ENCODE measurements around the gene THOC2. TPM values are rescaled to one million over a fixed set of nuclear protein-coding genes. Genes with fewer than 3 reads are reported as not detected.
"Not testable (repeated sequence)": the region's sequence is repeated elsewhere in the genome, so short reads cannot be mapped to it uniquely, and the experiment has no call there.

The THOC2 gene
- total RNA-seq, 1 experiment from 2014 or later: 43.3 TPM

- no peak for DNase-seq
- H3K36me3 ChIP-seq (replicated peaks; ENCODE audit: control insufficient read depth, insufficient read depth, low read length): no peaks in the 10 kb centered on the region; the same call in none of the 2 replicates
- H3K4me3 ChIP-seq (ENCODE audit: insufficient read depth, low read depth, low read length): no peak overlapping the region
- H3K27me3 ChIP-seq (ENCODE audit: control insufficient read depth, insufficient read depth, low read length): no peaks in the 10 kb centered on the region
Observed at GRCh38 chrX:123600181-123600580, 132.7 kb downstream of the THOC2 start.

GRCh38 chrX:123590842-123591486 lies 141.9 kb downstream of the THOC2 start:
- Histone ChIP-seq H3K27me3 (ENCODE audit: control insufficient read depth, insufficient read depth, low read length) (no peaks in the 10 kb centered on the region), H3K36me3 (replicated peaks; ENCODE audit: control insufficient read depth, insufficient read depth, low read length) (no peaks in the 10 kb centered on the region), H3K4me3 (ENCODE audit: insufficient read depth, low read depth, low read length) (no peak overlapping the region)
- no peak for DNase-seq

GRCh38 chrX:123588723-123589122 lies 144.1 kb downstream of the THOC2 start:
- H3K36me3 ChIP-seq (replicated peaks; ENCODE audit: control insufficient read depth, insufficient read depth, low read length): no peaks in the 10 kb centered on the region
- H3K4me3 ChIP-seq (ENCODE audit: insufficient read depth, low read depth, low read length): no peak overlapping the region
- no peak for DNase-seq
- H3K27me3 ChIP-seq (ENCODE audit: control insufficient read depth, insufficient read depth, low read length): no peaks in the 10 kb centered on the region

GRCh38 chrX:123581586-123581985 lies 151.3 kb downstream of the THOC2 start:
- H3K36me3 ChIP-seq (replicated peaks; ENCODE audit: control insufficient read depth, insufficient read depth, low read length): no peaks in the 10 kb centered on the region
- DNase-seq: no peak
- H3K27me3 ChIP-seq (ENCODE audit: control insufficient read depth, insufficient read depth, low read length): no peaks in the 10 kb centered on the region
- no peak overlapping the region for H3K4me3 ChIP-seq (ENCODE audit: insufficient read depth, low read depth, low read length)

GRCh38 chrX:123580792-123581191 lies 152.1 kb downstream of the THOC2 start:
- no peaks in the 10 kb centered on the region for H3K36me3 ChIP-seq (replicated peaks; ENCODE audit: control insufficient read depth, insufficient read depth, low read length)
- DNase-seq: no peak
- no peak overlapping the region for H3K4me3 ChIP-seq (ENCODE audit: insufficient read depth, low read depth, low read length)
- H3K27me3 ChIP-seq (ENCODE audit: control insufficient read depth, insufficient read depth, low read length): no peaks in the 10 kb centered on the region

GRCh38 chrX:123574027-123574426 lies 158.8 kb downstream of the THOC2 start:
- H3K4me3 ChIP-seq (ENCODE audit: insufficient read depth, low read depth, low read length); H3K27me3 ChIP-seq (ENCODE audit: control insufficient read depth, insufficient read depth, low read length); DNase-seq: not testable (repeated sequence)

GRCh38 chrX:123570011-123570590 lies 162.8 kb downstream of the THOC2 start:
- H3K36me3 ChIP-seq (replicated peaks; ENCODE audit: control insufficient read depth, insufficient read depth, low read length): no peaks in the 10 kb centered on the region
- no peak overlapping the region for H3K4me3 ChIP-seq (ENCODE audit: insufficient read depth, low read depth, low read length)
- H3K27me3 ChIP-seq (ENCODE audit: control insufficient read depth, insufficient read depth, low read length): no peaks in the 10 kb centered on the region
- DNase-seq: no peak

More at GRCh38 chrX:123574027-123574426, 158.8 kb downstream of the THOC2 start:
- not testable (repeated sequence) for H3K36me3 ChIP-seq (replicated peaks; ENCODE audit: control insufficient read depth, insufficient read depth, low read length)

GRCh38 chrX:123563167-123563566 lies 169.7 kb downstream of the THOC2 start:
- Histone ChIP-seq H3K36me3 (replicated peaks; ENCODE audit: control insufficient read depth, insufficient read depth, low read length) (no peaks in the 10 kb centered on the region), H3K27me3 (ENCODE audit: control insufficient read depth, insufficient read depth, low read length) (no peaks in the 10 kb centered on the region), H3K4me3 (ENCODE audit: insufficient read depth, low read depth, low read length) (no peak overlapping the region)
- no peak for DNase-seq

- no peak for DNase-seq
- no peaks in the 10 kb centered on the region for H3K27me3 ChIP-seq (ENCODE audit: control insufficient read depth, insufficient read depth, low read length)
- H3K4me3 ChIP-seq (ENCODE audit: insufficient read depth, low read depth, low read length): no peak overlapping the region
- no peaks in the 10 kb centered on the region for H3K36me3 ChIP-seq (replicated peaks; ENCODE audit: control insufficient read depth, insufficient read depth, low read length)
Observed at GRCh38 chrX:123562342-123563146, 170.3 kb downstream of the THOC2 start.

- no peak overlapping the region for H3K4me3 ChIP-seq (ENCODE audit: insufficient read depth, low read depth, low read length)
- no peaks in the 10 kb centered on the region for H3K27me3 ChIP-seq (ENCODE audit: control insufficient read depth, insufficient read depth, low read length)
- DNase-seq: no peak
- H3K36me3 ChIP-seq (replicated peaks; ENCODE audit: control insufficient read depth, insufficient read depth, low read length): no peaks in the 10 kb centered on the region
Observed at GRCh38 chrX:123561439-123562215, 171.2 kb downstream of the THOC2 start.

- Histone ChIP-seq H3K27me3 (ENCODE audit: control insufficient read depth, insufficient read depth, low read length) (no peaks in the 10 kb centered on the region), H3K36me3 (replicated peaks; ENCODE audit: control insufficient read depth, insufficient read depth, low read length) (no peaks in the 10 kb centered on the region), H3K4me3 (ENCODE audit: insufficient read depth, low read depth, low read length) (no peak overlapping the region)
- no peak for DNase-seq
Observed at GRCh38 chrX:123550829-123551228, 182.0 kb downstream of the THOC2 start.

Other genes starting within 250 kb of the THOC2 start
- 27.2 and 37.7 TPM in 2 replicates for gene XIAP, start 127.0 kb upstream of the THOC2 start, total RNA-seq (2014; rRNA removed; shearing (Covaris generic))
- 123 and 185 TPM in 2 replicates for gene STAG2, start 228.7 kb upstream of the THOC2 start, total RNA-seq (2014; rRNA removed; shearing (Covaris generic))